A549 (cell line): ENCODE data around the gene KRT36.

Source experiments
- CHD2 ChIP-seq: fragments of 150-350 bp; IDR thresholded peaks from 2 replicates; pipeline ENCODE4 v1.6.1; 2014; ENCODE audit warnings: low read length; ENCODE audit not compliant: partially characterized antibody
- CTCF ChIP-seq: fragments of >200 bp; sonication (Bioruptor Twin); formaldehyde crosslinking; IDR thresholded peaks from 3 replicates; pipeline ENCODE4 v1.5.1; 2016
- EHMT2 ChIP-seq: fragments of 200-600 bp; sonication (generic); IDR thresholded peaks from 2 replicates; pipeline ENCODE4 v1.6.1; 2016; ENCODE audit warnings: antibody characterized with exemption, low read depth, mild to moderate bottlenecking, moderate library complexity
- HDAC2 ChIP-seq: fragments of 200-600 bp; sonication (generic); IDR thresholded peaks from 2 replicates; pipeline ENCODE4 v1.6.1; 2016
- MAX ChIP-seq: IDR thresholded peaks from 2 replicates; pipeline ENCODE4 v1.6.1; 2012
- MAZ ChIP-seq: fragments of 150-350 bp; IDR thresholded peaks from 2 replicates; pipeline ENCODE4 v1.6.1; 2014; ENCODE audit warnings: antibody characterized with exemption, low read depth, low read length, borderline replicate concordance
- PBX3 ChIP-seq: IDR thresholded peaks from 2 replicates; pipeline ENCODE4 v1.6.1; 2012
- POLR2A ChIP-seq: IDR thresholded peaks from 2 replicates; pipeline ENCODE4 v1.6.1; 2012; ENCODE audit warnings: mild to moderate bottlenecking, low read length
- SREBF2 ChIP-seq: fragments of 450-650 bp; IDR thresholded peaks from 2 replicates; pipeline ENCODE4 v1.6.1; 2014; ENCODE audit warnings: mild to moderate bottlenecking, moderate library complexity
- USF2 ChIP-seq: fragments of 450-650 bp; IDR thresholded peaks from 2 replicates; pipeline ENCODE4 v1.6.1; 2014; ENCODE audit warnings: antibody characterized with exemption

- TF ChIP-seq MAX: no peak
- no peak for TF ChIP-seq POLR2A
- no peak for TF ChIP-seq CTCF
- TF ChIP-seq USF2: no peak
- no peak for TF ChIP-seq SREBF2
- TF ChIP-seq HDAC2: no peak
- TF ChIP-seq CHD2: no peak
- no peak for TF ChIP-seq MAZ
- no peak for TF ChIP-seq EHMT2
- TF ChIP-seq PBX3: no peak
Observed at GRCh38 chr17:41518789-41519449, 29.2 kb upstream of the KRT36 start, which contains the start of gene KRT15.
